GM19372 (cell line): Measurements from ENCODE around the gene METTL9.
"Not testable (repeated sequence)": the region's sequence is repeated elsewhere in the genome, so short reads cannot be mapped to it uniquely, and the experiment has no call there.

ENCODE experiments used
- ATAC-seq: cut with Tn5 transposase; IDR thresholded peaks from one replicate; pipeline ENCODE4 v1.9.1; 2021; ENCODE audit warnings: mild to moderate bottlenecking, low read depth, moderate library complexity; ENCODE audit not compliant: unreplicated experiment

The METTL9 gene

DNA sequence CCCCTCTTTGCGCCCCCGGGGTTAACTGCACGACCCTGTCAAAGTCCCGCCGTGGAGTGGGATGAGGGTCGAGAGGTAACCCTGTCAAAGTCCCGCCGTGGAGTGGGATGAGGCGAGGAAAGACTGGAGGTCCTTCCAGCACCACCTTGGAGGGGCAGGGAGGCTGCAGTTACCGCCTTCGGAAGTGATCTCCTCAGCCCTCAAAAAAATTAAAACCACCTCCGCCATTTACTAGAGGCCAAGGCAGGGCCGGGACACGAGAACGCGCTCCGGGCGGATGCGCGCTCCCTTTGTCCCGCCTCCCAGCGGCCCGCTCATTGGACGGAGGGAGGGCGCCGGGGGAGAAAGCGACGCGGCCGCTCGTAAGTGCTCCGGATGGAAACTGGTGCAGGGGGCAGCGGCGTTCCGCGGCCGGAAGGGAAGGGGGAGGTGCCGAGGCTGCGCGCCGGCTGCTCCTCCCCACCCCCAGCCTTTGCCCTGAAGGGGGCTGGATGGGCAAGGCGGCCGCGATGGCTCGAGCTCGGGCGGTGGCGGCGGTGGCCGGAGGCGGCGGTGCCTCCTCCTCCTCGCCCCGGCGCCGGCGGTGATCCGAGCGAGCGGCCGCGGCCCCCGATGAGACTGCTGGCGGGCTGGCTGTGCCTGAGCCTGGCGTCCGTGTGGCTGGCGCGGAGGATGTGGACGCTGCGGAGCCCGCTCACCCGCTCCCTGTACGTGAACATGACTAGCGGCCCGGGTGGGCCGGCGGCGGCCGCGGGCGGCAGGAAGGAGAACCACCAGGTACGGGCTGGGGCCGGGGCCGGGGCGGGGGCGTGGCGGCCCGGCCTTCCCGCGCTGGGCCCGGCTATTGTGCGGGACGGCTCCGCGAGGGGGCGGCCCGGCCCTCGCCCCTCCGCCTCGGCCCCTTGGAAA, at the start of gene METTL9:
METTL9 (plus strand) TSS at position 456 of the 909 bp plus-strand sequence; CDS start at position 613, 157 bp downstream.
- ATAC-seq: peak; percentile 83

- ATAC-seq: not testable (repeated sequence)
Measured at GRCh38 chr16:21549975-21550374, 49.4 kb upstream of the METTL9 start.

GRCh38 chr16:21550435-21550834, 48.9 kb upstream of the METTL9 start:
- not testable (repeated sequence) for ATAC-seq

DNA sequence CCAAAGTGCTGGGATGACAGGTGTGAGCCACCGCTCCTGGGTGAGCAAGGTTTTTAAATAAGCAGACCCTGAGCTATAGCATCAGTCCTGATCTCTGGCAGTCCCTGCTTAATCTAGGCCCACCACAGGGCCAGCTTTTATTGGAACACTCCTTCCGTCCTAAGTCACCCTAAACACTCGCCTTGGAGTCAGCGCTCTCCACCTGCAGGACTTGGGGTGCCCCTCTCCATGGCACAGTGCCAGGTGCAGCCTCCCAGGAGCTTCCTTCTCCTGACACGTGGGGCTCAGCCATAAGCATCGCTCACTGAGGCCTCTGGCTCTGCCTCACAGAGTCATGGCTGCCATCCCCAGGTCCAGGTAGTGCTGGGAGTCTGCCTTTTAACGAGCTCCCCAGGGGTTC, 48.3 kb upstream of the METTL9 start:
- not testable (repeated sequence) for ATAC-seq

- ATAC-seq: not testable (repeated sequence)
Measured at GRCh38 chr16:21551600-21551999, 47.8 kb upstream of the METTL9 start.

- not testable (repeated sequence) for ATAC-seq
Measured at GRCh38 chr16:21553481-21554296, 45.7 kb upstream of the METTL9 start.

DNA sequence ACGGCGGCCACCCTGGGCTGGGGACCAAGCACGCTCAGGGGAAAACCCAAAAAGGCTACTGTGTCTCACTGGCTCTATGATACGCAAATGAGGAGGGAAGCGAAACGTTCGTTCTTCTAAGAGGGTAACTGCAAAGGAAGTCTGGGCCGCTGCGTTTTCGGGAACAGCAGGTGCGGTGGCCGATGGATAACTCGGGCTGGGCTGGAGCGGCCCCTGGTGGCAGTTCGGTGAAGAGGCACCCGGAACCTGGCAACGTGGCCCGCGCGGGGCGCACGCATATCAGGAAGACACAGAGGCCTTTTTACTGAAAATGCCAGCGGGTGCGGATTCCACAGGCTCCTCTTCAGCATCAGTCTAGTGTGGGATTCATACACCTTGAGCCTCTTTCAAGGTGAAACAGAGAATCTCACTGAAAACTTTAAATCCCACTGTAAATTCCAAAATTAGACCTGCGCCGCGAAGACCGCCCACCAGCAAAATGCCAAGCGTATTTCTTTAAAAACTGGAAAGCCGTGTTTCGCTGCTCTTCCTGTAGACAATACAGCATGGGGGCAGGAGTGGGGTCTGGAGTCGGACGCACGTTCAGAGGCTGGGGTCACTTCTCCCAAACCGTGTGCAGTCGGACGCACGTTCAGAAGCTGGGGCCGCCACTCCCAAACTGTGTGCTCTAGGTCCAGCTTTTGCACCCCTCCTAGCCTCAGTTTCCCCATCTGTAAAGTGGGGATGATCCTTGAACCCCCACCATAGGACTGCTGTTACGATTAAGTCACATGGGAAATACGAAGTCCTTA, 44.4 kb upstream of the METTL9 start:
- ATAC-seq: peak; percentile 98

- not testable (repeated sequence) for ATAC-seq
Measured at GRCh38 chr16:21555621-21556020, 43.8 kb upstream of the METTL9 start.

DNA sequence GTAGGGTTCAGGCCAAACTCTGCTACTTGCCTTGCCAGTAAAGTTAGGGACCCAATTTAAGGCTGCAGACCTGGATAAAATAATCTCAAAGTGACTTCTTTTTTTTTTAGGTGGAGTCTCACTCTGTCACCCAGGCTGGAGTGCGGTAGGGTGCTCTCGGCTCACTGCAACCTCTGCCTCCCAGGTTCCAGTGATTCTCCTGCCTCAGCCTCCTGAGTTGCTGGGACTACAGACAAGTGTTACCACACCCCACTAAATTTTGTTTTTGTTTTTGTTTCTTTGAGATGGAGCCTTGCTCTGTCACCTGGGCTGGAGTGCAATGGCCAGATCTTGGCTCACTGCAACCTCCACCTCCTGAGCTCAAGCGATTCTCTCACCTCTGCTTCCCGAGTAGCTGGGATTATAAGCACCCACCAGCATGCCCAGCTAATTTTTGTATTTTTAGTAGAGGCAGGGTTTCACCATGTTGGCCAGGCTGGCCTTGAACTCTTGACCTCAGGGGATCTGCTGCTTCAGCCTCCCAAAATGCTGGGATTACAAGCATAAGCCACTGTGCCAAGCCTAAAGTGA, 43.3 kb upstream of the METTL9 start:
- not testable (repeated sequence) for ATAC-seq

GRCh38 chr16:21556651-21557241, 42.6 kb upstream of the METTL9 start:
- not testable (repeated sequence) for ATAC-seq

- no peak for ATAC-seq
Measured at GRCh38 chr16:21560462-21560861, 38.9 kb upstream of the METTL9 start.

- no peak for ATAC-seq
Measured at GRCh38 chr16:21563676-21564075, 35.7 kb upstream of the METTL9 start.

- not testable (repeated sequence) for ATAC-seq
Measured at GRCh38 chr16:21564367-21564766, 35.0 kb upstream of the METTL9 start.

GRCh38 chr16:21565507-21565860, 33.9 kb upstream of the METTL9 start:
- ATAC-seq: no peak

DNA sequence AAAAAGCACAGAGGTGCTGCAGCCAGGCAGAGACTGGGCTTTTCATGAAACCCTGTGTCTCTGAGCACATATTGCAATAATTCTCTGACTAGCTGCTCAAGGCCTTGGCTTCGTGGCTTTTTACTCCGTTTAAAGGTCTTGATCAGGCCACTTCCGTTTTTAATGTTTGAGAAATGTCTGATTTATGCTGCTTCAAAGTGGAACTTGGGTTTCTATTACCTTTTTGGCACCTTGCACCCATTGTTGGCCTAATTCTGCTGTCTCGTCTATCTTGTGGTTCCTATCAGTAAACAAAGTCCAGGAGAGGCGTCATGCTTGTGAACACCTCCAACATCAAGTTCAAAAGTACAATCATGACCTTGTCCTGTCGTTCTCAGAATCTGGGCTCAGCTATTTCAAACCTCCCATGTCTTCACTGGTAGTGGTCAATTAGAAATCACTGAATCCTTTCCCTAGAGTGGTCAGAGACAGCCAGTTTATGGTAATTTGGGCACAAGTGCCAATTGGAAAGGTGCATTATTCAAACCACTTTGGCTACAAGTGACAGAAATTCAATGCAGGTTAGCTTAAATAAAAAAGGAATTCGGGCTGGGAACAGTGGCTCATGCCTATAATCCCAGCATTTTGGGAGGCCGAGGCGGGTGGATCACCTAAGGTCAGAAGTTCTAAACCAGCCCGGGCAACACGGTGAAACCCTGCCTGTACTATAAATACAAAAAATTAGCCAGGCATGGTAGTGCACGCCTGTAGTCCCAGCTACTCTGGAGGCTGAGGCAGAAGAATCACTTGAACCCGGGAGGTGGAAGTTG, 33.3 kb upstream of the METTL9 start:
- no peak for ATAC-seq

- no peak for ATAC-seq
Measured at GRCh38 chr16:21566891-21567414, 32.4 kb upstream of the METTL9 start.

- ATAC-seq: not testable (repeated sequence)
Measured at GRCh38 chr16:21567496-21567895, 31.9 kb upstream of the METTL9 start.

DNA sequence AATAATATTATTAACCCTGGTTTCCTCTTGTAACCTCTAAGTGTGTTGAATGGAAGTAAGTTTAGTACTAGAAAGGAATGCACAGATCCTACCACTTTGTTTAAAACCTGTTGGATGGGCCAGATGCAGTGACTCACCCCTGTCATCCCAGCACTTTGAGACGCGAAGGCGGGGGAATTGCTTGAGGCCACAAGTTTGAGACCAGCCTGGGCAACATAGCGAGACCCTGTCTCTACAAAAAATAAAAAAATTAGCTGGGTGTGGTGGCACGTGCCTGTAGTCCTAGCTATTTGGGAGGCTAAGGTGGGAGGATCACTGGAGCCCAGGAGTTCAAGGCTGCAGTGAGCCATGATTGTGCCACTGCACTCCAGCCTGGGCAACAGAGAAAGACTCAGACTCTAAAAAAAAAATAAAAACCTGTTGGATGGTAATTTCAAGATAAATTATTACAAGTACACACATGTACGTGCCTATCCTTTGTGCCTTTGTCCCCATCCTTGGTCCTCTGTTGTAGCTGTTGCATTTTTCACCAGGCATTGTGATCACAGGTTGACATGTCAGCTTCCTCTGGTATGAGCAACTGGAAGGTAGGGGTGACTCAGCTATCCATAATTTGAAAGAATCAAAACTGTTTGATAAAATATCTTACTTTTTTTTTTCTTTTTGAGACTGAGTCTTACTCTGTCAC, 30.7 kb upstream of the METTL9 start:
- ATAC-seq: no peak
